ENCODE data around the gene FKBP5. TPM values are rescaled to one million over a fixed set of nuclear protein-coding genes. Genes with fewer than 3 reads are reported as not detected.

Gene FKBP5
- total and polyA plus RNA-seq, 10 of the 15 experiments (the other 5 are each of a cell fraction or from before 2014, with no cell fraction given): 29.0 to 123 (median 62.3) TPM

DNA sequence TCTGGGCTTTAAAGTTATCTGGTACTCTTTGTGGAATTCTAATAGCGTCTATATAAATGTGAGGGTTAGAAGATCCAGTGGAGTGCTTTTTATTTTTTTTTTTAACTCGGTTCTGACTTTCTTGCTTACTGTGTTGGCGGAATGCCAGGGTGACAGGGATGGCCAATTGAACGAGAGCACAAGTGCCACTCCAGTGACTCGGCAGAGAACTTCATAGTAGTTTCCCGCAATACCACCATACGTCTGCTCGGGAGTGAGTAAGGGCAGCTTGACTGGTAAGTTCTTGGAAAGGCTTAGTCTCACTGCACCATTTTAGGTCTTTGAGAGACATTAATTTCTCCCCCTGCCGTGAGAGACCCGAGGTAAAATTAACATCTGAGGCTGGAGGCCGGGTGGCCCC, 126.7 kb downstream of the FKBP5 start:
- ATAC-seq: no peak
- Histone ChIP-seq H4K20me1 (ENCODE audit: control insufficient read depth, insufficient read depth) (no peaks in the 10 kb centered on the region), H3K27ac (ENCODE audit: control insufficient read depth, insufficient read depth) (no peak overlapping the region), H3K36me3 (ENCODE audit: control insufficient read depth in 2 of 2, insufficient read depth in 2 of 2, low read length in 1 of 2) (no peaks in the 10 kb centered on the region), H3K4me3 (no peak overlapping the region), H2AFZ (ENCODE audit: control insufficient read depth, low read depth, low read length) (no peak overlapping the region), H3K27me3 (replicated peaks in 1 of 2; ENCODE audit: control insufficient read depth in 2 of 2, insufficient read depth in 2 of 2, low read length in 1 of 2) (no peaks in the 10 kb centered on the region; a peak in 2 of 4 replicates), H3K4me2 (ENCODE audit: control insufficient read depth, insufficient read depth) (no peak overlapping the region), H3K4me1 (ENCODE audit: control insufficient read depth, insufficient read depth, low read length) (no peaks in the 10 kb centered on the region), H3K9ac (ENCODE audit: control insufficient read depth, insufficient read depth, low read length) (no peak overlapping the region), H3K79me2 (ENCODE audit: control insufficient read depth, insufficient read depth, low read length) (no peaks in the 10 kb centered on the region), H3K9me3 (replicated peaks; ENCODE audit: control insufficient read depth, insufficient read depth, low read length) (no peaks in the 10 kb centered on the region)
- no peak for TF ChIP-seq NBN (IDR thresholded peaks at IDR 0.05)
- TF ChIP-seq CHD4 (IDR thresholded peaks at IDR 0.05): no peak
- TF ChIP-seq RUNX3 (IDR thresholded peaks at IDR 0.05; ENCODE audit: low read length): no peak
- no peak for TF ChIP-seq EED (IDR thresholded peaks at IDR 0.05; ENCODE audit: low read depth)
- TF ChIP-seq, protein P1, sequence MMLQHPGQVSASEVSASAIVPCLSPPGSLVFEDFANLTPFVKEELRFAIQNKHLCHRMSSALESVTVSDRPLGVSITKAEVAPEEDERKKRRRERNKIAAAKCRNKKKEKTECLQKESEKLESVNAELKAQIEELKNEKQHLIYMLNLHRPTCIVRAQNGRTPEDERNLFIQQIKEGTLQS (IDR thresholded peaks at IDR 0.05; ENCODE audit: borderline replicate concordance, extremely low read depth, low read depth, low read length): no peak
- no peak for TF ChIP-seq SMARCA5 (IDR thresholded peaks at IDR 0.05)
- TF ChIP-seq SMAD1 (IDR thresholded peaks at IDR 0.05; ENCODE audit: low read depth, partially characterized antibody): no peak
- in situ Hi-C loops (cut with MboI): no loop called here
- FAIRE-seq: no peak
- no TSS peak for BruUV-seq (replicated peaks)
- intact Hi-C loops (cut with micrococcal nuclease; ENCODE audit: unreplicated experiment): loop anchor here (10.0 kb wide), 1 partner anchor 267 kb away; the partner anchor contains the start of gene DEF6
- ChIA-PET RAD21 (ENCODE audit: unreplicated experiment) (no interaction called here), SMC1A (ENCODE audit: uncharacterized antibody, unreplicated experiment) (interaction anchor here (1.2 to 1.3 kb wide), 3 partner anchors 107 to 178 kb away, joined by 3 to 4 read pairs (median 3); no protein-coding TSS in a partner anchor), POLR2A (interaction anchor here (1.5 kb wide), 1 partner anchor 13 kb away, joined by 4 read pairs; no protein-coding TSS in a partner anchor), CTCF (interaction anchor here (0.6 to 0.9 kb wide), 3 partner anchors 8 to 371 kb away, joined by 3 read pairs; no protein-coding TSS in a partner anchor)
- no peak for DNase-seq (ENCODE audit: low read depth, low spot score)
- 44% methylated on average over 11 of the region's 11 CpGs for WGBS (ENCODE audit: insufficient coverage, insufficient replicate concordance, low lambda C conversion rate, missing lambda C conversion rate)

DNA sequence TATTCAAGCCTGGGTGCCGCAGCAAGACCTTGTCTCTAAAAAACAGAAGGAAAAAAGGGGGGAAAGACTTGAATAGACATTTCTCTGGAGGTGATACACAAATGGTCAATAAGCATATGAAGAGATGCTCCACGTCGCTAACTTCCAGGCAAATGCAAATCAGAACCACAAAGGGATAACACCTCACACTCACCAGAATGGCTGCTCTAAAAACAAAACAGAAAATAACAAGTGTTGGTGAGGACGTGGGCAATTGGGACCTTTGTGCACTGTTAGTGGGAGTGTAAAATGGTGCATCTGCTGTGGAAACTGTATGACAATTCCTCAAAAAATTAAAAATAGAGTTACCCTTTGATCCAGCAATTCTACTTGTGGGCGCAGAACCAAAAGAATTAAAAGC, 127.6 kb downstream of the FKBP5 start:
- ATAC-seq: no peak
- intact Hi-C loops (cut with micrococcal nuclease; ENCODE audit: unreplicated experiment): loop anchor here (10.0 kb wide), 1 partner anchor 266 kb away; the partner anchor contains the start of gene DEF6
- no peaks in the 10 kb centered on the region for H4K20me1 ChIP-seq (ENCODE audit: control insufficient read depth, insufficient read depth)
- H3K36me3 ChIP-seq (ENCODE audit: control insufficient read depth in 2 of 2, insufficient read depth in 2 of 2, low read length in 1 of 2): no peaks in the 10 kb centered on the region
- H3K27me3 ChIP-seq (replicated peaks in 1 of 2; ENCODE audit: control insufficient read depth in 2 of 2, insufficient read depth in 2 of 2, low read length in 1 of 2): no peaks in the 10 kb centered on the region; a peak in 2 of 4 replicates
- ChIA-PET RAD21 (ENCODE audit: unreplicated experiment) (no interaction called here), SMC1A (ENCODE audit: uncharacterized antibody, unreplicated experiment) (interaction anchor here (0.6 to 1.3 kb wide), 4 partner anchors 88 to 339 kb away, joined by 3 to 4 read pairs (median 4); no protein-coding TSS in a partner anchor), CTCF (interaction anchor here (0.7 to 3.7 kb wide), 7 partner anchors 9 to 395 kb away, joined by 3 to 14 read pairs (median 3); no protein-coding TSS in a partner anchor), POLR2A (interaction anchor here (0.6 to 1.5 kb wide), 2 partner anchors 14 to 1680 kb away, joined by 4 to 5 read pairs; no protein-coding TSS in a partner anchor)
- H3K79me2 ChIP-seq (ENCODE audit: control insufficient read depth, insufficient read depth, low read length): no peaks in the 10 kb centered on the region
- no peak for DNase-seq (ENCODE audit: low read depth, low spot score)
- no peaks in the 10 kb centered on the region for H3K9me3 ChIP-seq (replicated peaks; ENCODE audit: control insufficient read depth, insufficient read depth, low read length)
- no peak overlapping the region for H3K9ac ChIP-seq (ENCODE audit: control insufficient read depth, insufficient read depth, low read length)
- H3K4me3 ChIP-seq: no peak overlapping the region
- no peaks in the 10 kb centered on the region for H3K4me1 ChIP-seq (ENCODE audit: control insufficient read depth, insufficient read depth, low read length)
- H3K4me2 ChIP-seq (ENCODE audit: control insufficient read depth, insufficient read depth): no peak overlapping the region
- 40% methylated on average over 5 of the region's 5 CpGs for WGBS (ENCODE audit: insufficient coverage, insufficient replicate concordance, low lambda C conversion rate, missing lambda C conversion rate)
- TF ChIP-seq ASH2L (IDR thresholded peaks at IDR 0.05; ENCODE audit: borderline replicate concordance, low read depth): no peak
- no peak for TF ChIP-seq BMI1 (IDR thresholded peaks at IDR 0.05; ENCODE audit: borderline replicate concordance)
- no peak for TF ChIP-seq HDAC6 (IDR thresholded peaks at IDR 0.05; ENCODE audit: unreplicated experiment)
- no peak for TF ChIP-seq HDGF (IDR thresholded peaks at IDR 0.05)
- TF ChIP-seq, protein P2, sequence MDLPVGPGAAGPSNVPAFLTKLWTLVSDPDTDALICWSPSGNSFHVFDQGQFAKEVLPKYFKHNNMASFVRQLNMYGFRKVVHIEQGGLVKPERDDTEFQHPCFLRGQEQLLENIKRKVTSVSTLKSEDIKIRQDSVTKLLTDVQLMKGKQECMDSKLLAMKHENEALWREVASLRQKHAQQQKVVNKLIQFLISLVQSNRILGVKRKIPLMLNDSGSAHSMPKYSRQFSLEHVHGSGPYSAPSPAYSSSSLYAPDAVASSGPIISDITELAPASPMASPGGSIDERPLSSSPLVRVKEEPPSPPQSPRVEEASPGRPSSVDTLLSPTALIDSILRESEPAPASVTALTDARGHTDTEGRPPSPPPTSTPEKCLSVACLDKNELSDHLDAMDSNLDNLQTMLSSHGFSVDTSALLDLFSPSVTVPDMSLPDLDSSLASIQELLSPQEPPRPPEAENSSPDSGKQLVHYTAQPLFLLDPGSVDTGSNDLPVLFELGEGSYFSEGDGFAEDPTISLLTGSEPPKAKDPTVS (IDR thresholded peaks at IDR 0.05; ENCODE audit: low read depth, low read length): no peak
- TF ChIP-seq, protein P3, sequence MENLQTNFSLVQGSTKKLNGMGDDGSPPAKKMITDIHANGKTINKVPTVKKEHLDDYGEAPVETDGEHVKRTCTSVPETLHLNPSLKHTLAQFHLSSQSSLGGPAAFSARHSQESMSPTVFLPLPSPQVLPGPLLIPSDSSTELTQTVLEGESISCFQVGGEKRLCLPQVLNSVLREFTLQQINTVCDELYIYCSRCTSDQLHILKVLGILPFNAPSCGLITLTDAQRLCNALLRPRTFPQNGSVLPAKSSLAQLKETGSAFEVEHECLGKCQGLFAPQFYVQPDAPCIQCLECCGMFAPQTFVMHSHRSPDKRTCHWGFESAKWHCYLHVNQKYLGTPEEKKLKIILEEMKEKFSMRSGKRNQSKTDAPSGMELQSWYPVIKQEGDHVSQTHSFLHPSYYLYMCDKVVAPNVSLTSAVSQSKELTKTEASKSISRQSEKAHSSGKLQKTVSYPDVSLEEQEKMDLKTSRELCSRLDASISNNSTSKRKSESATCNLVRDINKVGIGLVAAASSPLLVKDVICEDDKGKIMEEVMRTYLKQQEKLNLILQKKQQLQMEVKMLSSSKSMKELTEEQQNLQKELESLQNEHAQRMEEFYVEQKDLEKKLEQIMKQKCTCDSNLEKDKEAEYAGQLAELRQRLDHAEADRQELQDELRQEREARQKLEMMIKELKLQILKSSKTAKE (IDR thresholded peaks at IDR 0.05; ENCODE audit: low read depth, poor library complexity, severe bottlenecking): no peak
- no peak overlapping the region for H3K27ac ChIP-seq (ENCODE audit: control insufficient read depth, insufficient read depth)
- no peak overlapping the region for H2AFZ ChIP-seq (ENCODE audit: control insufficient read depth, low read depth, low read length)
- BruUV-seq (replicated peaks): no TSS peak
- in situ Hi-C loops (cut with MboI): no loop called here
- FAIRE-seq: no peak

Data from GM12878 (cell line).